Esophagus (tissue), 2 donors: ENCODE data around the gene HNMT. TPM values are rescaled to one million over a fixed set of nuclear protein-coding genes. Genes with fewer than 3 reads are reported as not detected.

Experiments
- H3K27ac ChIP-seq, 2 donors: one replicate each; pipeline ENCODE4 v1.5.1; 2013; ENCODE audit warnings: low read depth in 2 of 2, mild to moderate bottlenecking in 2 of 2, inconsistent platforms in 1 of 2, low read length in 1 of 2, moderate library complexity in 1 of 2
- H3K27me3 ChIP-seq, 2 donors: one replicate each; pipeline ENCODE4 v1.6.1; 2013; ENCODE audit warnings: low read length in 2 of 2, control low read depth in 1 of 2, mild to moderate bottlenecking in 1 of 2; ENCODE audit not compliant: insufficient read depth in 2 of 2, control insufficient read depth in 1 of 2
- H3K36me3 ChIP-seq, 2 donors: one replicate each; pipeline ENCODE4 v1.6.1; 2013; ENCODE audit warnings: low read length in 1 of 2; ENCODE audit not compliant: control insufficient read depth in 2 of 2, insufficient read depth in 2 of 2
- H3K4me1 ChIP-seq, 2 donors: one replicate each; pipeline ENCODE4 v1.6.1; 2013; ENCODE audit warnings: low read length in 1 of 2; ENCODE audit not compliant: control insufficient read depth in 2 of 2, insufficient read depth in 2 of 2
- H3K4me3 ChIP-seq, 2 donors: one replicate each; pipeline ENCODE4 v1.5.1; 2013; ENCODE audit warnings: low read length in 2 of 2, mild to moderate bottlenecking in 2 of 2, low read depth in 1 of 2, moderate library complexity in 1 of 2
- H3K9me3 ChIP-seq, 2 donors: one replicate each; pipeline ENCODE4 v1.6.1; 2013; ENCODE audit warnings: mild to moderate bottlenecking in 2 of 2, low read depth in 1 of 2, low read length in 1 of 2, moderate library complexity in 1 of 2; ENCODE audit not compliant: control insufficient read depth in 2 of 2, insufficient read depth in 1 of 2
- WGBS, 2 donors: extraction: QIAGEN DNeasy Blood & Tissue Kit; methylation state at CpG; one replicate each; pipeline ENCODE4 v1.1.7; 2013; 5-methylcytosine and 5-hydroxymethylcytosine counted together
- polyA plus RNA-seq, 2 donors: library from polyadenylated mRNA; stranded (reverse); fragments of 200-250 nt; gene quantifications; one replicate each; pipeline ENCODE4 v1.2.3, GENCODE V29; 2013
- donor health status: healthy with polysubstance abuse.
- donor health status: Bipolar disorder and iron deficiency.

Gene HNMT
- polyA plus RNA-seq, 2 donors: 12.3 to 16.4 TPM

DNA sequence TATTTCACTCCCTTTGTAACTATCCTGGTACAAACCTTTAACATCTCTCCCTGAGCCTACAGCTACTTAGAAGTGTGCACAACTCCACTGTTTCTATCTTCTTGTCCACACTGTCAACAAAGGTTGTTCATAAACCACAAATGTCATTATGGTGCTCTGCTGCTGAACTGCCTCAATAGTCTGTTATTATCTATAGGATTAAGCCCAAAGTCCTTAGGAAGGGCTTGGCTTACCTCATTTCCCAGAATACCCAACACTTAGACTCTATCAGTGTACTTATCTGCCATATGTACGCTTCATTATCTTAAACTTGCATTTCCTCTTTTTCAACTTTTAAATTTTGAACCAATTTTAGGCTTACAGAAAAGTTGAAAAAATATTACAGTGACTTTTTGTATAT lies 94.2 kb downstream of the HNMT start:
- H3K9me3 ChIP-seq: no peaks in the 10 kb centered on the region
- no peaks in the 10 kb centered on the region for H3K36me3 ChIP-seq
- 0 to 42% methylated on average over 1 of the region's 1 CpG for WGBS, 2 donors
- H3K4me3 ChIP-seq: no peak overlapping the region
- H3K4me1 ChIP-seq: no peaks in the 10 kb centered on the region
- no peak overlapping the region for H3K27ac ChIP-seq
- H3K27me3 ChIP-seq: no peaks in the 10 kb centered on the region

DNA sequence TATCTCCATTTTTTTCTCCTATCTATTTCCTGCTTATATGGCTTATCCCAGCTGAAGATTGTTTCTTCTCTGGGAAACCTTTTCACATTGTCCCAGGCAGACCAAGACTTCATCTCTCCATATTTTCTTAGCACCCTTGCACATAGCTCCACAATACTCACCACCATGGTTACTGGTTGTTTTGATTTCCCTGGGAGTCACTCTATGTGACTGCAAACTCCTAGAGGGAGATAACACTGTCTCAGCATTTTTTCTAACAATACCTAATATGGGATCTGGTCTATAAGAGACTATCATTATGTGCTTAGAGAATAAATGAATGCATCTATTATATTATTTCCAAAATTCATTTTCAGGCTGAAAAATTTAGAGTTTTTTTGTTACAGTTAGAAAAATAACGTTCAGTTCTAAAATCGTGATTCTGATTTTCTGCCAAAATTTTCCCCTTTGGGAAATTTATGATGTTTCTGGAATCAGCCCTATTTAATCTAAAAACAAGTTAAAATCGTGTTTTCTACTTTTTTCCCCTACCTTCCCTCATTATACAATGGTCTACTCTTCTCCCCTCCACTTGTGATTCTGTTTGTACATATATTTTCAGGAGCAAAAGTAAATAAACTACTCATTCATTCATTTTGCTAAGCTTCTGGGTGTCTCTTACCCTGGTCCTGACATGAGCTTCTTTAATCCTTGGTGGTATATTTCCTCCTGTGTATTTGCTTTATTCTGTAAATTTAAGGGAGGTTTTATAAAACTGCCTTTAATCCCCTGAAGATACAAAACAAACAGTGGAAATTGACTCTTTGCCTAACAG lies 95.4 kb downstream of the HNMT start:
- H3K9me3 ChIP-seq: no peaks in the 10 kb centered on the region
- no peaks in the 10 kb centered on the region for H3K4me1 ChIP-seq
- H3K36me3 ChIP-seq: no peaks in the 10 kb centered on the region
- H3K27me3 ChIP-seq: no peaks in the 10 kb centered on the region
- no peak overlapping the region for H3K27ac ChIP-seq
- WGBS, 2 donors: 25 to 46% methylated on average over 3 of the region's 3 CpGs
- H3K4me3 ChIP-seq: no peak overlapping the region

GRCh38 chr2:138060301-138060635 lies 96.0 kb downstream of the HNMT start:
- Histone ChIP-seq H3K27ac (no peak overlapping the region), H3K27me3 (peaks cover 0 to 2% of the 10 kb centered on the region in 2 donors), H3K4me1 (no peaks in the 10 kb centered on the region), H3K9me3 (no peaks in the 10 kb centered on the region), H3K4me3 (no peak overlapping the region), H3K36me3 (no peaks in the 10 kb centered on the region)
- WGBS, 2 donors: 26 to 31% methylated on average over 1 of the region's 1 CpG

DNA sequence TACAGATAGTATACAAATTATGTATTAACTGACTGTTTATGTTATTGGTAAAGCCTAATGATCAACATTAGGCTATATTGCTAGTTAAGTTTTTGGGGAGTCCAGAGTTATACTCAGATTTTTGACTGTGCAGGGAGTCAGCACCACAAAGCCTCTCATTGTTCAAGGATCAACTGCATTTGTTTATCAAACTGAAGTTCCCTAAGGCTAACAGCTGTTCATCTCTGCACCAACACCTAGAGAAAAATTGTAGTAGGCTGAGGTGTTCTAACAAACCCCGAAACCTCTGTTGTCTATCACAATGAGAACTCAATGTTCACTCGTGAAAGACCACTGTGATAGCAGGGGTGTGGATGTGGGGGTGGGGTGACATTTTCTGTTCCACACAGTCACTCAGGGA lies 97.7 kb downstream of the HNMT start:
- H3K27ac ChIP-seq: no peak overlapping the region
- H3K36me3 ChIP-seq: no peaks in the 10 kb centered on the region
- 90 to 95% methylated on average over 2 of the region's 2 CpGs for WGBS, 2 donors
- no peak overlapping the region for H3K4me3 ChIP-seq
- H3K4me1 ChIP-seq: no peaks in the 10 kb centered on the region
- H3K9me3 ChIP-seq: no peaks in the 10 kb centered on the region
- H3K27me3 ChIP-seq: peaks cover 0 to 2% of the 10 kb centered on the region in 2 donors

DNA sequence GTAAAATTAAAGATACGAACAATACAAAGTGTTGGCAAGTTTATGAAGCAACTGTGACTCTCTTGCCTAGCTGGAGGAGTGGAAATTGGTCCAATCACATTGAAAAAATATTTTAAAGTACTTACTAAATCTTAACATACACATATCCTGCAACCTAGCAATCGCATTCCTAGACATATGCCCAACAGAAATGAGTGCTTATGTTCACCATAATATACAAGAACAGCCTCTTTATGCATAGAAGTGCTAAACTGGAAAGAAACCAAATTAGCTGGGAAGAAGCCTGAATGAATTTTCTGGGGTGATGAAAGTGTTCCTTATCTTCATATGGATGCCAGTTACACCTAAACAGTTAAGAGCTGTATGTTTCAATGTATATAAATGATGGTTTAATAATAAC lies 98.9 kb downstream of the HNMT start:
- Histone ChIP-seq H3K4me3 (no peak overlapping the region), H3K9me3 (no peaks in the 10 kb centered on the region), H3K27ac (no peak overlapping the region), H3K27me3 (peaks cover 0 to 2% of the 10 kb centered on the region in 2 donors), H3K4me1 (no peaks in the 10 kb centered on the region), H3K36me3 (no peaks in the 10 kb centered on the region)
- 85 to 92% methylated on average over 2 of the region's 2 CpGs for WGBS, 2 donors
